Right lobe of liver (tissue), 6 donors: ENCODE measurements around the gene CARMIL1. TPM values are rescaled to one million over a fixed set of nuclear protein-coding genes. Genes with fewer than 3 reads are reported as not detected.

Experiments
- ATAC-seq, 4 donors: fragments of 200-7000 bp; cut with Tn5 transposase; one replicate each; pipeline ENCODE4 v1.9.1; 2020; ENCODE audit warnings: mild to moderate bottlenecking in 4 of 4, moderate library complexity in 4 of 4
- DNase-seq, 3 donors: peaks; one replicate each; pipeline ENCODE4 v3.0.0-alpha.2; 2020
- H3K27ac ChIP-seq, 3 donors: fragments of 200-600 bp; one replicate each; pipeline ENCODE4 v1.8.0; 2022
- H3K27me3 ChIP-seq, 2 donors: fragments of 200-600 bp; one replicate each; pipeline ENCODE4 v1.8.0; 2022
- H3K36me3 ChIP-seq, 4 donors: fragments of 200-600 bp; sonication (generic) in 1 of 4; one replicate each; pipeline versions ENCODE4 v1.5.1 to v1.8.0; 2017 to 2022; ENCODE audit warnings: control low read depth in 1 of 4
- H3K4me1 ChIP-seq, 4 donors: fragments of 200-600 bp; sonication (generic) in 1 of 4; one replicate each; pipeline versions ENCODE4 v1.5.1 to v1.8.0; 2017 to 2022; ENCODE audit warnings: control low read depth in 1 of 4
- H3K4me3 ChIP-seq, 3 donors: fragments of 200-600 bp; one replicate each; pipeline ENCODE4 v1.8.0; 2022
- H3K9me3 ChIP-seq, 4 donors: fragments of 200-600 bp; sonication (generic) in 1 of 4; one replicate each; pipeline versions ENCODE4 v1.5.1 to v1.8.0; 2017 to 2022; ENCODE audit warnings: control low read depth in 1 of 4
- CTCF ChIP-seq, 4 donors: fragments of 200-600 bp in 3 of 4; fragments of 450-650 bp in 1 of 4; IDR thresholded peaks; one replicate each; pipeline versions ENCODE4 v1.5.1 to v1.8.0; 2016 to 2022; ENCODE audit warnings: antibody characterized with exemption in 4 of 4, mild to moderate bottlenecking in 2 of 4
- POLR2A ChIP-seq: fragments of 450-650 bp; IDR thresholded peaks from one replicate; pipeline ENCODE4 v1.6.1; 2017; ENCODE audit warnings: antibody characterized with exemption, mild to moderate bottlenecking
- WGBS: methylation state at CpG from one replicate; pipeline ENCODE4 v1.1.6; 2018; ENCODE audit warnings: low coverage, low lambda C conversion rate; ENCODE audit not compliant: insufficient coverage; ENCODE audit errors: missing lambda C conversion rate; 5-methylcytosine and 5-hydroxymethylcytosine counted together
- intact Hi-C, 2 donors: fragments of 100-400 bp; cut with DNase I; formaldehyde crosslinking; loops; one replicate each; pipeline versions ENCODE4 v1.11.2 to v1.14.1; 2022
- total RNA-seq, 6 experiments: library from RNA; depleted of rRNA in 2 of 6; stranded (reverse); fragments of >200 nt in 2 of 6; fragmentation: NEBNext Ultra II Directional in 3 of 6; extraction: Animal tissue kit (Norgen Biotek cat#: 25700) in 3 of 6; gene quantifications; one replicate each; pipeline versions ENCODE4 v1.1.0 to v1.2.4, GENCODE V29; 2016 to 2023
- donor health status: DM: no; HTN: yes; CAD: no.
- donor health status: DM: no; HTN: no; CAD: no.
- donor health status: DM: no; HTN: no; CAD: no.
- donor health status: DM: no; HTN: yes; CAD: no.
- donor health status: DM: no; HTN: yes; CAD: no.

Gene CARMIL1
- total RNA-seq, 6 experiments from 2014 or later = 3.3 to 8.6 (median 4.6) TPM

GRCh38 chr6:25309886-25310285 is 30.7 kb downstream of the CARMIL1 start:
- TF ChIP-seq CTCF (IDR thresholded peaks at IDR 0.05) (no peak), POLR2A (no peak)
- WGBS = 100% methylated on average over 7 of the region's 8 CpGs
- Histone ChIP-seq H3K4me1 (peaks cover 0 to 6% (median 0%) of the 10 kb centered on the region in 4 donors), H3K4me3 (no peak overlapping the region), H3K27me3 (no peaks in the 10 kb centered on the region), H3K9me3 (no peaks in the 10 kb centered on the region), H3K36me3 (no peaks in the 10 kb centered on the region), H3K27ac (no peak overlapping the region)
- intact Hi-C loops = no loop called here
- no peak for ATAC-seq
- DNase-seq = no peak

- Histone ChIP-seq H3K9me3 (no peaks in the 10 kb centered on the region), H3K4me1 (no peaks in the 10 kb centered on the region), H3K27ac (no peak overlapping the region), H3K36me3 (no peaks in the 10 kb centered on the region), H3K4me3 (no peak overlapping the region), H3K27me3 (no peaks in the 10 kb centered on the region)
- TF ChIP-seq CTCF (IDR thresholded peaks at IDR 0.05) (no peak), POLR2A (no peak)
- 100% methylated on average over 1 of the region's 1 CpG for WGBS
- intact Hi-C loops = no loop called here
- no peak for DNase-seq
- no peak for ATAC-seq
These were observed 32.2 kb downstream of the CARMIL1 start for GRCh38 chr6:25311331-25311840.

GRCh38 chr6:25312034-25312620 is 33.0 kb downstream of the CARMIL1 start:
- Histone ChIP-seq H3K4me1 (no peaks in the 10 kb centered on the region), H3K9me3 (no peaks in the 10 kb centered on the region), H3K36me3 (no peaks in the 10 kb centered on the region), H3K4me3 (no peak overlapping the region), H3K27ac (no peak overlapping the region), H3K27me3 (no peaks in the 10 kb centered on the region)
- no peak for DNase-seq
- TF ChIP-seq CTCF (IDR thresholded peaks at IDR 0.05) (no peak), POLR2A (no peak)
- intact Hi-C loops = no loop called here
- no peak for ATAC-seq
- 52% methylated on average over 2 of the region's 2 CpGs for WGBS

GRCh38 chr6:25312703-25313102 is 33.5 kb downstream of the CARMIL1 start:
- H3K4me3 ChIP-seq = no peak overlapping the region
- H3K36me3 ChIP-seq = no peaks in the 10 kb centered on the region
- no peak for ATAC-seq
- TF ChIP-seq POLR2A (no peak), CTCF (IDR thresholded peaks at IDR 0.05) (no peak)
- WGBS = 13% methylated on average over 2 of the region's 2 CpGs
- DNase-seq = no peak
- H3K27me3 ChIP-seq = no peaks in the 10 kb centered on the region
- no peaks in the 10 kb centered on the region for H3K4me1 ChIP-seq
- intact Hi-C loops = no loop called here
- no peak overlapping the region for H3K27ac ChIP-seq
- H3K9me3 ChIP-seq = no peaks in the 10 kb centered on the region
